ENCODE measurements around the gene CZIB. TPM values are rescaled to one million over a fixed set of nuclear protein-coding genes. Genes with fewer than 3 reads are reported as not detected.

CZIB gene
- total and polyA plus RNA-seq, 2 of the 13 experiments (the other 11 are each of a cell fraction or from before 2014, with no cell fraction given), result 49.2 to 67.0 TPM

GRCh38 chr1:53238197-53239155, 18.0 kb upstream of the CZIB start, which contains the start of gene MAGOH (continued):
- TF ChIP-seq PHF21A (CRISPR knock-in tag; IDR thresholded peaks at IDR 0.05), result peak; percentile 65
- TF ChIP-seq NR0B2 (CRISPR knock-in tag; IDR thresholded peaks at IDR 0.05), result peak; percentile 87
- no peak for TF ChIP-seq ZMYM3 (CRISPR knock-in tag; IDR thresholded peaks at IDR 0.05)
- no peak for TF ChIP-seq ZNF780A (CRISPR knock-in tag; IDR thresholded peaks at IDR 0.05)
- peak; percentile 89 for TF ChIP-seq ZNF350 (CRISPR knock-in tag; IDR thresholded peaks at IDR 0.05; ENCODE audit: borderline replicate concordance, low read depth)
- no peak for TF ChIP-seq ZNF720 (CRISPR knock-in tag; IDR thresholded peaks at IDR 0.05)
- TF ChIP-seq YEATS4 (CRISPR knock-in tag; IDR thresholded peaks at IDR 0.05; ENCODE audit: borderline replicate concordance), result peak; percentile 91
- TF ChIP-seq REPIN1 (CRISPR knock-in tag; IDR thresholded peaks at IDR 0.05; ENCODE audit: borderline replicate concordance, low read depth), result peak; percentile 78; the same call in 1 of the 2 replicates
- TF ChIP-seq ZNF740 (CRISPR knock-in tag; IDR thresholded peaks at IDR 0.05), result no peak
- TF ChIP-seq SOX6 (IDR thresholded peaks at IDR 0.05), result no peak
- peak; percentile 76 for TF ChIP-seq SOX6 (CRISPR knock-in tag; IDR thresholded peaks at IDR 0.05)
- TF ChIP-seq U2AF2 (IDR thresholded peaks at IDR 0.05; ENCODE audit: low read depth, low read length), result no peak
- peak; percentile 53; the same call in 1 of the 2 replicates for TF ChIP-seq SIX4 (CRISPR knock-in tag; IDR thresholded peaks at IDR 0.05)
- peak; percentile 60; the same call in 1 of the 2 replicates for TF ChIP-seq IRX3 (CRISPR knock-in tag; IDR thresholded peaks at IDR 0.05; ENCODE audit: borderline replicate concordance, low read depth)
- TF ChIP-seq ZNF160 (CRISPR knock-in tag; IDR thresholded peaks at IDR 0.05), result no peak
- TF ChIP-seq ZNF672 (CRISPR knock-in tag; IDR thresholded peaks at IDR 0.05), result no peak
- no peak for TF ChIP-seq DBP (CRISPR knock-in tag; IDR thresholded peaks at IDR 0.05; ENCODE audit: not compliant biosample characterization)
- 0 out of 2 replicates have a peak, but pooled peaks have one; percentile 26 for TF ChIP-seq ZNF777 (CRISPR knock-in tag; IDR thresholded peaks at IDR 0.05)
- 0 out of 2 replicates have a peak, but pooled peaks have one; percentile 24 for TF ChIP-seq IRF1 (CRISPR knock-in tag; IDR thresholded peaks at IDR 0.05; ENCODE audit: low read depth)
- no peak for TF ChIP-seq ZNF557 (CRISPR knock-in tag; IDR thresholded peaks at IDR 0.05)
- peak; percentile 83; the same call in 1 of the 2 replicates for TF ChIP-seq SP5 (CRISPR knock-in tag; IDR thresholded peaks at IDR 0.05; ENCODE audit: borderline replicate concordance, low read depth)
- TF ChIP-seq THAP8 (CRISPR knock-in tag; IDR thresholded peaks at IDR 0.05; ENCODE audit: borderline replicate concordance), result 0 out of 2 replicates have a peak, but pooled peaks have one; percentile 44
- no peak; the same call in 1 of the 2 replicates for TF ChIP-seq MTF1 (CRISPR knock-in tag; IDR thresholded peaks at IDR 0.05)
- peak; percentile 81; the same call in 1 of the 2 replicates for TF ChIP-seq ZNF563 (CRISPR knock-in tag; IDR thresholded peaks at IDR 0.05)
- no peak for TF ChIP-seq TSC22D2 (CRISPR knock-in tag; IDR thresholded peaks at IDR 0.05; ENCODE audit: borderline replicate concordance)
- TF ChIP-seq THAP11 (CRISPR knock-in tag; IDR thresholded peaks at IDR 0.05), result peak; percentile 96
- peak; percentile 81; the same call in 1 of the 2 replicates for TF ChIP-seq ZSCAN9 (CRISPR knock-in tag; IDR thresholded peaks at IDR 0.05; ENCODE audit: borderline replicate concordance)

Data from HepG2 (cell line).